Mesenchymal stem cell (in vitro differentiated cells and primary cell): ENCODE data around the gene RIOK3.

Experiments used
- DNase-seq: peaks from one replicate; pipeline ENCODE4 v3.0.0-alpha.2; 2013
- H2AFZ ChIP-seq: one replicate; pipeline ENCODE4 v1.6.1; 2013; ENCODE audit warnings: low read depth, mild to moderate bottlenecking, control low read depth, inconsistent platforms, low read length, moderate library complexity
- H2AK5ac ChIP-seq: 2 replicates; pipeline ENCODE4 v1.6.1; 2013; ENCODE audit warnings: low read length, moderate library complexity, mild to moderate bottlenecking, inconsistent platforms; ENCODE audit not compliant: severe bottlenecking
- H2BK120ac ChIP-seq: one replicate; pipeline ENCODE4 v1.6.1; 2013; ENCODE audit warnings: low read depth, mild to moderate bottlenecking, inconsistent platforms, low read length, moderate library complexity
- H2BK12ac ChIP-seq, 2 experiments: one replicate each; pipeline ENCODE4 v1.6.1; 2013; ENCODE audit warnings: inconsistent platforms in 2 of 2, low read length in 2 of 2, mild to moderate bottlenecking in 2 of 2, moderate library complexity in 2 of 2, control low read depth in 1 of 2
- H2BK15ac ChIP-seq: one replicate; pipeline ENCODE4 v1.6.1; 2013; ENCODE audit warnings: mild to moderate bottlenecking, low read depth, inconsistent platforms; ENCODE audit not compliant: poor library complexity, severe bottlenecking
- H2BK5ac ChIP-seq: 2 replicates; pipeline ENCODE4 v1.6.1; 2013; ENCODE audit warnings: low read depth, mild to moderate bottlenecking, low read length, control low read depth, inconsistent platforms; ENCODE audit not compliant: poor library complexity, severe bottlenecking
- H3K14ac ChIP-seq, 2 experiments: one replicate each; pipeline ENCODE4 v1.6.1; 2013; ENCODE audit warnings: inconsistent platforms in 2 of 2, low read length in 2 of 2, control low read depth in 1 of 2, mild to moderate bottlenecking in 1 of 2, moderate library complexity in 1 of 2
- H3K18ac ChIP-seq, 2 experiments: one replicate each; pipeline ENCODE4 v1.6.1; 2013; ENCODE audit warnings: inconsistent platforms in 2 of 2, low read length in 2 of 2, control low read depth in 1 of 2, low read depth in 1 of 2, mild to moderate bottlenecking in 1 of 2
- H3K23ac ChIP-seq, 2 experiments: one replicate each; pipeline ENCODE4 v1.6.1; 2013; ENCODE audit warnings: inconsistent platforms in 2 of 2, low read length in 2 of 2, mild to moderate bottlenecking in 2 of 2, moderate library complexity in 2 of 2, control low read depth in 1 of 2
- H3K27ac ChIP-seq: 2 replicates; pipeline ENCODE4 v1.5.1; 2013; ENCODE audit warnings: mild to moderate bottlenecking, moderate library complexity, low read length, control low read depth, inconsistent platforms; ENCODE audit not compliant: poor library complexity, severe bottlenecking
- H3K27me3 ChIP-seq, 2 experiments: 2 replicates each; pipeline versions ENCODE4 v1.6.1 to v1.7.0; 2013; ENCODE audit warnings: low read length in 2 of 2, mild to moderate bottlenecking in 2 of 2, moderate library complexity in 2 of 2, control low read depth in 1 of 2, inconsistent platforms in 1 of 2; ENCODE audit not compliant: control insufficient read depth in 1 of 2, insufficient read depth in 1 of 2
- H3K36me3 ChIP-seq, 2 experiments: 2 replicates each; pipeline versions ENCODE4 v1.6.1 to v1.7.0; 2013; ENCODE audit warnings: low read length in 2 of 2, control low read depth in 1 of 2, inconsistent platforms in 1 of 2, low read depth in 1 of 2, mild to moderate bottlenecking in 1 of 2; ENCODE audit not compliant: insufficient read depth in 2 of 2, control insufficient read depth in 1 of 2
- H3K4ac ChIP-seq, 2 experiments: one replicate each; pipeline ENCODE4 v1.6.1; 2013; ENCODE audit warnings: inconsistent platforms in 2 of 2, low read length in 2 of 2, mild to moderate bottlenecking in 2 of 2, moderate library complexity in 2 of 2, control low read depth in 1 of 2, low read depth in 1 of 2
- H3K4me1 ChIP-seq: 2 replicates; pipeline ENCODE4 v1.6.1; 2013; ENCODE audit warnings: low read depth, low read length, control low read depth; ENCODE audit not compliant: control insufficient read depth, insufficient read depth
- H3K4me2 ChIP-seq: 2 replicates; pipeline ENCODE4 v1.6.1; 2013; ENCODE audit warnings: low read length, mild to moderate bottlenecking, inconsistent platforms; ENCODE audit not compliant: poor library complexity, severe bottlenecking
- H3K4me3 ChIP-seq, 2 experiments: 2 replicates each; pipeline versions ENCODE4 v1.5.1 to v1.7.0; 2013; ENCODE audit warnings: low read length in 2 of 2, mild to moderate bottlenecking in 2 of 2, control low read depth in 1 of 2, low read depth in 1 of 2; ENCODE audit not compliant: insufficient read depth in 1 of 2
- H3K79me1 ChIP-seq: replicated peaks from 2 replicates; pipeline ENCODE4 v1.6.1; 2013; ENCODE audit warnings: mild to moderate bottlenecking, control low read depth, low read length, inconsistent platforms; ENCODE audit not compliant: poor library complexity, severe bottlenecking
- H3K9ac ChIP-seq: 2 replicates; pipeline ENCODE4 v1.7.0; 2013; ENCODE audit warnings: mild to moderate bottlenecking, low read length, moderate library complexity
- H3K9me3 ChIP-seq: 2 replicates; pipeline ENCODE4 v1.7.0; 2013; ENCODE audit warnings: mild to moderate bottlenecking, low read length; ENCODE audit not compliant: control insufficient read depth
- H4K8ac ChIP-seq: one replicate; pipeline ENCODE4 v1.6.1; 2013; ENCODE audit warnings: inconsistent platforms, mild to moderate bottlenecking, low read length, moderate library complexity
- H4K91ac ChIP-seq: one replicate; pipeline ENCODE4 v1.6.1; 2013; ENCODE audit warnings: mild to moderate bottlenecking, low read length, inconsistent platforms
- WGBS: methylation state at CpG from one replicate; pipeline ENCODE4 v1.1.7; 2013; ENCODE audit warnings: mixed read lengths; 5-methylcytosine and 5-hydroxymethylcytosine counted together

Gene RIOK3

GRCh38 chr18:23451011-23451410, 2.1 kb upstream of the RIOK3 start:
- Histone ChIP-seq H2BK5ac (no peak overlapping the region), H2AK5ac (no peak overlapping the region), H2AFZ (no peak overlapping the region), H4K91ac (no peak overlapping the region), H3K14ac (no peak overlapping the region), H3K4me2 (no peak overlapping the region), H3K27me3 (no peaks in the 10 kb centered on the region), H3K9me3 (no peaks in the 10 kb centered on the region), H3K27ac (no peak overlapping the region), H3K23ac (no peak overlapping the region), H2BK15ac (no peak overlapping the region), H3K36me3 (peaks cover 3 to 10% of the 10 kb centered on the region in 2 experiments), H3K18ac (no peak overlapping the region), H3K4me3 (no peak overlapping the region), H3K79me1 (no peaks in the 10 kb centered on the region), H3K4ac (no peak overlapping the region), H2BK12ac (no peak overlapping the region), H3K9ac (no peak overlapping the region), H2BK120ac (no peak overlapping the region), H3K4me1 (peaks cover 7% of the 10 kb centered on the region), H4K8ac (no peak overlapping the region)
- DNase-seq: no peak
- 95% methylated on average over 18 of the region's 18 CpGs for WGBS

DNA sequence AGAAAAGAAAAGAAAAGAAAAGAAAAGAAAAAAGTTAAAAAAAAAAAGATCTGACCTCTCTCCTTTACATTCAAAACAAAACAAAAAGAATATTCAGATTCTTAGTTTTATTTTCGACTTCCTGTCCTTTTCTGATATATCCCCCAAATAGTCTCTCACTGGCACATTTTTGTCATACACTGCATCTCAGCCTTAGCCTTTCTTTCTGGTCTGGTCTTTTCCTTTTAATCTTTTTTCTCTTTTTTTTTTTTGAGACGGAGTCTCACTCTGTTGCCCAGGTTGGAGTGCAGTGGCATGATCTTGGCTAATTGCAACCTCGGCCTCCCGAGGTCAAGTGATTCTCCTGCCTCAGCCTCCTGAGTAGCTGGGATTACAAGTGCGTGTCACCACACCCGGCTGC, 1.6 kb upstream of the RIOK3 start:
- Histone ChIP-seq H3K18ac (no peak overlapping the region), H2BK15ac (no peak overlapping the region), H3K9ac (no peak overlapping the region), H3K4ac (no peak overlapping the region), H3K27me3 (no peaks in the 10 kb centered on the region), H3K79me1 (no peaks in the 10 kb centered on the region), H3K9me3 (no peaks in the 10 kb centered on the region), H3K36me3 (peaks cover 8 to 10% of the 10 kb centered on the region in 2 experiments), H3K4me2 (no peak overlapping the region), H3K4me3 (no peak overlapping the region), H2AK5ac (no peak overlapping the region), H3K14ac (no peak overlapping the region), H2BK120ac (no peak overlapping the region), H3K27ac (no peak overlapping the region), H2BK12ac (no peak overlapping the region), H4K8ac (no peak overlapping the region), H3K4me1 (peaks cover 7% of the 10 kb centered on the region), H3K23ac (no peak overlapping the region), H2BK5ac (no peak overlapping the region), H4K91ac (no peak overlapping the region), H2AFZ (no peak overlapping the region)
- DNase-seq: no peak
- 97% methylated on average over 5 of the region's 6 CpGs for WGBS

DNA sequence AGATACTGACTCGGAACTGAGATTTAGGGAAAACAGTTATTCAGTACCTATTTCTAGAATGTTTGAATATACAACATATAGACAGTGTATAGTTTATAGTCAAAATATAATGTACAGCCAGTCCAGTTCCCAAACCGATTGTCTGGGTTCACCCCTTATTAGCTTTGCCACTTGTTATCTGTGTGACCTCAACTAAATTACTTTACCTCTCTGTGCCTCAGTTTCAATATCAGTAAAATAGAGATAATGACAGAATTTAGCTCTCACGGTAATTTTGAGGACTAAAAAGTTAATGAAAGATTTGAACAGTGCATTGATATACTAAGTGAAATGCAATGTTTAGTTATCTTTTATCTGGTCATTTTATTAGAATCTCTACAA, 750 bp upstream of the RIOK3 start:
- Histone ChIP-seq H3K36me3 (peaks cover 10 to 16% of the 10 kb centered on the region in 2 experiments), H3K9ac (peak overlapping the region; percentile 100), H2BK12ac (no peak overlapping the region)

DNA sequence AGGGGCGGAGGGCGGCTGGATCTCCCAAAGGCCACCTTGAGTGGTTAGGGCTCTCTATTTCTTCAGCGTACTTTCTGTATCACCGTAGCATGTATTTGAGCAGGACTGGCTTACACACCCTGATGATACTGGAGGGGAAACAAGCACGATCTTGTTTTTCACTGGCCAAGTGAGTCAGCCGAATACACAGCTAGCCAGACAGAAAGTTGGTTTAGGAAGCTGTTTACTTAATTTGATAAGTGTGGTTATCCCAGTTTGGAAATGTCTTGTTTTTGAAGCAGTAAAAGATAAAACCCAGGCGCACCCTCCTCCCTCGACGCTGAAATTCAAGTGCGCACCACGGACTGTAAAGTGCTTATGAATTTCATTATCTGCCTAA, 582 bp downstream of the RIOK3 start:
- Histone ChIP-seq H3K27ac (peak overlapping the region; percentile 84), H3K18ac (peak overlapping the region; percentile 0 to 99), H2BK12ac (no peak overlapping the region), H3K79me1 (no peaks in the 10 kb centered on the region), H2AK5ac (no peak overlapping the region), H3K9ac (peak overlapping the region; percentile 100), H3K4me1 (peaks cover 7% of the 10 kb centered on the region), H3K23ac (peak overlapping the region in 1 of 2 experiments; percentile 90), H3K36me3 (peaks cover 10 to 16% of the 10 kb centered on the region in 2 experiments), H4K8ac (no peak overlapping the region), H2AFZ (no peak overlapping the region), H3K4me2 (peak overlapping the region; percentile 86), H4K91ac (no peak overlapping the region), H3K27me3 (no peaks in the 10 kb centered on the region), H3K4me3 (peak overlapping the region; percentile 94 to 100), H3K4ac (peak overlapping the region; percentile 92 to 100), H2BK15ac (no peak overlapping the region), H2BK120ac (no peak overlapping the region), H3K9me3 (no peaks in the 10 kb centered on the region), H2BK5ac (no peak overlapping the region), H3K14ac (peak overlapping the region in 1 of 2 experiments; percentile 99)
- WGBS: 7% methylated on average over 11 of the region's 11 CpGs
- peak; percentile 78 for DNase-seq

More for the DNA sequence above, 750 bp upstream of the RIOK3 start:
- no peaks in the 10 kb centered on the region for H3K79me1 ChIP-seq
- no peak overlapping the region for H3K23ac ChIP-seq
- no peak overlapping the region for H4K91ac ChIP-seq
- H3K4ac ChIP-seq: no peak overlapping the region
- H2AFZ ChIP-seq: no peak overlapping the region
- no peak overlapping the region for H3K18ac ChIP-seq
- no peak overlapping the region for H2BK120ac ChIP-seq
- no peak for DNase-seq
- WGBS: 100% methylated on average over 2 of the region's 3 CpGs
- no peak overlapping the region for H3K14ac ChIP-seq
- H3K4me1 ChIP-seq: peaks cover 6% of the 10 kb centered on the region
- no peaks in the 10 kb centered on the region for H3K27me3 ChIP-seq
- H2BK15ac ChIP-seq: no peak overlapping the region
- H2AK5ac ChIP-seq: no peak overlapping the region
- no peak overlapping the region for H2BK5ac ChIP-seq
- H4K8ac ChIP-seq: no peak overlapping the region
- H3K27ac ChIP-seq: peak overlapping the region; percentile 25
- no peaks in the 10 kb centered on the region for H3K9me3 ChIP-seq
- peak overlapping the region in 1 of 2 experiments; percentile 94 for H3K4me3 ChIP-seq
- H3K4me2 ChIP-seq: no peak overlapping the region
